Activated CD4-positive, alpha-beta T cell treated with anti-CD3 and anti-CD28 coated beads for 36 hours (primary cell): Measurements from ENCODE around the gene ACOXL. TPM values are rescaled to one million over a fixed set of nuclear protein-coding genes. Genes with fewer than 3 reads are reported as not detected.

Experiments
- ATAC-seq: fragments of 200-7000 bp; cut with Tn5 transposase; one replicate; pipeline ENCODE4 v1.10.0; 2021; ENCODE audit warnings: mild to moderate bottlenecking, moderate library complexity
- CTCF ChIA-PET: fragments of 350-600 bp; sonication (Branson Sonifier 250); formaldehyde crosslinking; loops from one replicate; lab custom pipeline; 2021; ENCODE audit warnings: antibody characterized with exemption; lab: Charles Lee
- POLR2A ChIA-PET: fragments of 350-600 bp; sonication (Branson Sonifier 250); formaldehyde crosslinking; loops from one replicate; lab custom pipeline; 2021; ENCODE audit warnings: antibody characterized with exemption, inconsistent platforms; lab: Charles Lee
- DNase-seq: peaks from one replicate; pipeline ENCODE4 v3.0.0-alpha.2; 2020
- H3K27ac Mint-ChIP-seq: one replicate; pipeline ENCODE4 v1.8.0; 2021; ENCODE audit warnings: mixed read lengths
- H3K27me3 Mint-ChIP-seq: one replicate; pipeline ENCODE4 v1.8.0; 2021; ENCODE audit warnings: mixed read lengths
- H3K36me3 Mint-ChIP-seq: one replicate; pipeline ENCODE4 v1.8.0; 2021; ENCODE audit warnings: low read depth, mixed read lengths
- H3K4me1 Mint-ChIP-seq: one replicate; pipeline ENCODE4 v1.8.0; 2021; ENCODE audit warnings: mixed read lengths
- H3K4me3 Mint-ChIP-seq: one replicate; pipeline ENCODE4 v1.8.0; 2021; ENCODE audit warnings: mild to moderate bottlenecking, moderate library complexity, mixed read lengths
- H3K9me3 Mint-ChIP-seq: one replicate; pipeline ENCODE4 v1.8.0; 2021; ENCODE audit warnings: low read depth, mixed read lengths
- intact Hi-C, 2 experiments: fragments of 100-400 bp; cut with DNase I in 1 of 2; cut with micrococcal nuclease in 1 of 2; formaldehyde crosslinking; loops; one replicate each; pipeline versions ENCODE4 v1.14.2 to v1.15.1; 2022 to 2024; cut with DNase I, micrococcal nuclease
- total RNA-seq, 2 experiments: library from RNA; stranded (reverse); gene quantifications; one replicate each; pipeline ENCODE4 v1.2.3, GENCODE V29; 2021

ACOXL gene
- total RNA-seq, 2 experiments from 2014 or later, result 0.23 TPM; not detected in 1

DNA sequence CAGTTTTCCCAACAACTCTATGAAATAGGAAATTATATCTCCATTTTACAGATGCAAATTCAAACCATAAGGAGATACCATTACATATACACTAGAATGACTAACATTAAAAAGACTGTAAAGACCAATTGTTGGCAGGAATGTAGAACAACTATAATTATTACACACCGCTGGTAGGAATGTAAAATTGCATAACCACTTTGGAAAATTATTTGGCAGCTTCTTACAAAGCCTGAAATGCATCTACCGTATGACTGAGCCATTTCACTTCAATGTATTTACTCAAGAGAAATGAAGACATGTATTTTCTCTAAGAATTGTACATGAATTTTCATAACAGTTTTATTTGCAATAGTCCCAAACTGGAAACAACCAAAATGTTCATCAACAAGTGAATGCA is 199.3 kb downstream of the ACOXL start:
- H3K36me3 Mint-ChIP-seq, result peaks cover 8% of the 10 kb centered on the region
- DNase-seq (no peak), ATAC-seq (no peak)
- H3K27me3 Mint-ChIP-seq, result peaks cover 10% of the 10 kb centered on the region
- H3K9me3 Mint-ChIP-seq, result peaks cover 20% of the 10 kb centered on the region
- H3K4me1 Mint-ChIP-seq, result no peaks in the 10 kb centered on the region
- no peak overlapping the region for H3K27ac Mint-ChIP-seq
- CTCF ChIA-PET, result no interaction called here
- intact Hi-C loops, result no loop called here
- POLR2A ChIA-PET, result no interaction called here
- no peak overlapping the region for H3K4me3 Mint-ChIP-seq

GRCh38 chr2:110933420-110933819 is 201.0 kb downstream of the ACOXL start:
- H3K27ac Mint-ChIP-seq, result no peak overlapping the region
- H3K9me3 Mint-ChIP-seq, result peaks cover 20% of the 10 kb centered on the region
- DNase-seq (no peak), ATAC-seq (no peak)
- H3K4me1 Mint-ChIP-seq, result no peaks in the 10 kb centered on the region
- H3K4me3 Mint-ChIP-seq, result no peak overlapping the region
- CTCF ChIA-PET, result no interaction called here
- peaks cover 8% of the 10 kb centered on the region for H3K36me3 Mint-ChIP-seq
- intact Hi-C loops, result no loop called here
- POLR2A ChIA-PET, result no interaction called here
- peaks cover 12% of the 10 kb centered on the region for H3K27me3 Mint-ChIP-seq

GRCh38 chr2:110934948-110935347 is 202.6 kb downstream of the ACOXL start:
- CTCF ChIA-PET, result interaction anchor here (0.6 kb wide), 1 partner anchor 147 kb away, joined by 3 read pairs; no protein-coding TSS in a partner anchor
- ATAC-seq, result no peak
- no peak for DNase-seq
- peaks cover 2% of the 10 kb centered on the region for H3K36me3 Mint-ChIP-seq
- intact Hi-C loops, result no loop called here
- peaks cover 9% of the 10 kb centered on the region for H3K27me3 Mint-ChIP-seq
- H3K4me1 Mint-ChIP-seq, result no peaks in the 10 kb centered on the region
- H3K4me3 Mint-ChIP-seq, result no peak overlapping the region
- POLR2A ChIA-PET, result no interaction called here
- H3K9me3 Mint-ChIP-seq, result peaks cover 10% of the 10 kb centered on the region
- no peak overlapping the region for H3K27ac Mint-ChIP-seq

DNA sequence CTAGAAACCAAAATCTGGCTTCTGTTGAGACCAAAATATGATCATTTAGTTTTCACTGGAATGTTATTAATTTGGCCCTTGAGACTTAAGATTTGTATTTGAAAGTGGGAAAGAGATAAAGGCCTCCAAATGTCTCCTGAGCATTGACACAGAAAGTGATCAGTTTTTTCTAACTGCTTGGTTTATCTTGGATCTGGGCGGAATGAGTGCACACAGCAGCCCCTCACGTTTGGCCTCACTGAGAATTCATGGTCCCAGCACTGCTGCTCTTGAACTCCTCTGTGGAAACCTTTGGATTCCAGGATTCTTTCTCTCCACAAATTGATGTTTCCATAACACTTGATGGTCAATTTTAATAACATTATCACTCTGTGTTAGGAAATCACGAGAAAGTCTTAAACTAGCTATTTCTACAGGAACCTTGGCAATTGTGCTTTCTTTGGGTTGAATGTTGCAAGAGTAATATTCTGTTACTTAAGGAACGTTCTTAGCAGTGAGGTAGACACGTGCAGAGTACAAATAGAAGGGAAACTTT is 208.1 kb downstream of the ACOXL start:
- POLR2A ChIA-PET, result no interaction called here
- Mint-ChIP-seq H3K27ac (no peak overlapping the region), H3K27me3 (peaks cover 3% of the 10 kb centered on the region), H3K4me3 (no peak overlapping the region), H3K4me1 (no peaks in the 10 kb centered on the region), H3K36me3 (no peaks in the 10 kb centered on the region), H3K9me3 (no peaks in the 10 kb centered on the region)
- no peak for ATAC-seq
- CTCF ChIA-PET, result no interaction called here
- DNase-seq, result no peak
- intact Hi-C loops, result no loop called here

DNA sequence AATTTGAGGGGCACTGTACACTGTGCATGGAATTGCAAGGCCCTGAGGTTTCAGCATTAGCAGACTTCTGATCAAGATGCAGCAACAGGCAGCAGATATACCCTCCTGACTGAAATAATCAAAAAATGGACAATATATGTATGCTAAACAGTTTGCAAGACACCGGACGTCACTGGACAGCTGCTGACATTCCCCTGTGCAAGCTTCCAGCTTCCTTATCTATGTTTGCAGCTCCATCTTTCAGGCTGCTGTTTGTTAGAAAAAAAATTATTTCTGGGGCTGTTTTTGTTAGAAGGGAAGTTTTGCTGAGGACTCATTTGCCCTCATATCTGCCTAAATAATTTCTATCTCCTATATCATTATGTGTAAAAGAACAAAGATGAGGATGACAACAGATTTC is 208.9 kb downstream of the ACOXL start:
- Mint-ChIP-seq H3K4me1 (no peaks in the 10 kb centered on the region), H3K27me3 (peaks cover 6% of the 10 kb centered on the region), H3K36me3 (no peaks in the 10 kb centered on the region), H3K9me3 (no peaks in the 10 kb centered on the region), H3K27ac (no peak overlapping the region), H3K4me3 (no peak overlapping the region)
- no peak for ATAC-seq
- DNase-seq, result no peak
- intact Hi-C loops, result no loop called here
- ChIA-PET POLR2A (no interaction called here), CTCF (no interaction called here)

- H3K9me3 Mint-ChIP-seq, result no peaks in the 10 kb centered on the region
- no peaks in the 10 kb centered on the region for H3K36me3 Mint-ChIP-seq
- H3K27ac Mint-ChIP-seq, result no peak overlapping the region
- ATAC-seq (no peak), DNase-seq (no peak)
- intact Hi-C loops, result no loop called here
- ChIA-PET CTCF (no interaction called here), POLR2A (no interaction called here)
- H3K4me3 Mint-ChIP-seq, result no peak overlapping the region
- peaks cover 4% of the 10 kb centered on the region for H3K27me3 Mint-ChIP-seq
- H3K4me1 Mint-ChIP-seq, result no peaks in the 10 kb centered on the region
These were observed 210.8 kb downstream of the ACOXL start for GRCh38 chr2:110943070-110943634.

DNA sequence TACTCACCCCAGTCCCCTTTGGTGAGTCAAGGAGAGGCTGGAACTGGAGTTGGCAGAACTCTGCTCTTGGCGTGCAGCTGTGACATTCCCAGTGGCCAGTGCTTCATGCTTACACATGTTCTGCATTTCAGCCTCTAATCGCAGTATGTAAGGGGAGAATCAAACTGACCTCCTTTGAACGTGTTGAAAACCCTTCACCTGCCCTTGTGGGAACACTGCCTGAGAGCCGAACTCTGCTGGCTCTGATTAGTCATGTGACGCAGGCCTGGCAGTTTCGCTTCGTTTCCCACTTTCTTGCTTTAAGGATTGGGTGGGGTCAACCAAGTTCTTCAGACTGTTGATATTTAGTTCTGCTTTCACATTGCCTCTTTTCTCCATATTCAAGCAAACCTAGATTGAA is 214.5 kb downstream of the ACOXL start:
- Mint-ChIP-seq H3K4me3 (no peak overlapping the region), H3K36me3 (no peaks in the 10 kb centered on the region), H3K27ac (no peak overlapping the region), H3K4me1 (no peaks in the 10 kb centered on the region), H3K27me3 (peaks cover 4% of the 10 kb centered on the region), H3K9me3 (no peaks in the 10 kb centered on the region)
- ATAC-seq, result no peak
- CTCF ChIA-PET, result interaction anchor here (0.9 kb wide), 1 partner anchor 189 kb away, joined by 3 read pairs; no protein-coding TSS in a partner anchor
- DNase-seq, result no peak
- POLR2A ChIA-PET, result no interaction called here
- intact Hi-C loops, result no loop called here

GRCh38 chr2:110948027-110948674 is 215.8 kb downstream of the ACOXL start:
- POLR2A ChIA-PET, result no interaction called here
- no peak overlapping the region for H3K27ac Mint-ChIP-seq
- no peak for ATAC-seq
- H3K27me3 Mint-ChIP-seq, result peaks cover 4% of the 10 kb centered on the region
- H3K4me3 Mint-ChIP-seq, result no peak overlapping the region
- CTCF ChIA-PET, result interaction anchor here (0.9 to 1.0 kb wide), 2 partner anchors 135 to 190 kb away, joined by 3 read pairs; no protein-coding TSS in a partner anchor
- intact Hi-C loops, result no loop called here
- no peaks in the 10 kb centered on the region for H3K9me3 Mint-ChIP-seq
- no peaks in the 10 kb centered on the region for H3K4me1 Mint-ChIP-seq
- no peak for DNase-seq
- no peaks in the 10 kb centered on the region for H3K36me3 Mint-ChIP-seq

DNA sequence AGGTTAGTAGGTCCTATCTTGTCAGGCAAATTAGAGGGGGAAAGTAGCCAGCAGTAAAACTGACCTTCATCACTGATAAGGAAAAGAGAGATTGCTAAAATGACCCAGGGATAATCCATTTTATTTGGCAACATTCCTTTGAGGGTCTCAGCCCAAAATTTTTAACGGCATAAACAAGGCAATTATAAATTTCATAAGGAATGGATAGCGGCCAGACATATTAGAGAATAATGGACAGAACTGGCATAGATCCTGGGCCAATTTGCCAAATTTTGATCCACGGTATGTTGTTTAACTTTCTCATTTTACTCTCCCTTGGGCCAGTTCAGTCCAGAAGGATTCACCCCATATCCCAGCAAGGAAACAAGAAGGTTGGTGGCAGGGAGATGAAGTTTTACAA is 217.9 kb downstream of the ACOXL start:
- POLR2A ChIA-PET, result no interaction called here

GRCh38 chr2:110955045-110955444 is 222.7 kb downstream of the ACOXL start:
- H3K9me3 Mint-ChIP-seq, result no peaks in the 10 kb centered on the region
- H3K27me3 Mint-ChIP-seq, result peaks cover 7% of the 10 kb centered on the region
- intact Hi-C loops, result no loop called here
- ATAC-seq (no peak), DNase-seq (no peak)
- H3K27ac Mint-ChIP-seq, result no peak overlapping the region
- ChIA-PET CTCF (interaction anchor here (1.0 kb wide), 1 partner anchor 143 kb away, joined by 4 read pairs; no protein-coding TSS in a partner anchor), POLR2A (interaction anchor here (0.7 kb wide), 1 partner anchor 21 kb away, joined by 5 read pairs; no protein-coding TSS in a partner anchor)
- H3K4me3 Mint-ChIP-seq, result no peak overlapping the region
- H3K4me1 Mint-ChIP-seq, result no peaks in the 10 kb centered on the region
- no peaks in the 10 kb centered on the region for H3K36me3 Mint-ChIP-seq

More for the DNA sequence above, 217.9 kb downstream of the ACOXL start:
- peaks cover 11% of the 10 kb centered on the region for H3K27me3 Mint-ChIP-seq
- no peak overlapping the region for H3K4me3 Mint-ChIP-seq
- DNase-seq (no peak), ATAC-seq (no peak)
- CTCF ChIA-PET, result no interaction called here
- H3K9me3 Mint-ChIP-seq, result no peaks in the 10 kb centered on the region
- H3K4me1 Mint-ChIP-seq, result no peaks in the 10 kb centered on the region
- no peaks in the 10 kb centered on the region for H3K36me3 Mint-ChIP-seq
- intact Hi-C loops, result no loop called here
- no peak overlapping the region for H3K27ac Mint-ChIP-seq

DNA sequence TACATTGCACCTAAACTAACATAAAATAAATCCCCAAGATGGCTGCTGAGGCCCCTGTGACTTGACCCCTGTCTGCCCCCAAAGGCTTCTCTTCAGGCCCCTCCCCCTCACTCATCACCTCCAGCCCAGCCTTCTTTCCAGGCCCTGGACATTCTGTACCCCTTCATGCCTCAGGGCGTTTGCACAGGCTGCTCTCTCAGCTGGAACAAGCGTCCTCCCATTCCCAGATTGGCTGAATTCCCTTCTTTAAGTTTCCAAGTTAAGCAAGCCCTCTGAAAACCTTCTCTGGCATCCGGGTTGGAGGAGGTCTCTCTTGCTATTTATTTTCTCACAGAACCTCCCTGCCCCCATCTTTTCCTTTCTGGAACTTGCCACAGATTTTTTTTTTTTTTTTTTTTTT is 223.2 kb downstream of the ACOXL start:
- ATAC-seq, result no peak

DNA sequence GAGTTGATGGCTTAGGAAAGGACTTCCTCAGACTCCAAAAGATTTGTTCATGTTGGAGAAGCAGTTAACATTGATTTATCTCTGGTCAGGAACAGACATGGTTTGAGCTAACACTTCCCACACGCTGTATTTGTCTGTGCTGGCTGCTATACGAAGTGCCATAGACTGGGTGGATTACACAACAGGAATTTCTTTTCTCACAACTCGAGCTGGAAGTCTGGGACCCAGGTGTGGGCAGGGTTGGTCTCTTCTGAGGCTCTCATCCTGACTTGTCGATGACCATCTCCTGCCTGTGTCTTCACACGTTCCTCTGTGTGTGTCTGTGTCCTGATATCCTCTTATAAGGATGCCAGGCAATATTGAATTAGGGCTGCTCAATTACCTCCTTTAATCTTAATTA is 224.9 kb downstream of the ACOXL start:
- peaks cover 13% of the 10 kb centered on the region for H3K27me3 Mint-ChIP-seq
- no peaks in the 10 kb centered on the region for H3K9me3 Mint-ChIP-seq
- H3K27ac Mint-ChIP-seq, result no peak overlapping the region
- DNase-seq, result no peak
- no peaks in the 10 kb centered on the region for H3K36me3 Mint-ChIP-seq
- no peak for ATAC-seq
- ChIA-PET POLR2A (no interaction called here), CTCF (no interaction called here)
- intact Hi-C loops, result no loop called here
- no peaks in the 10 kb centered on the region for H3K4me1 Mint-ChIP-seq
- H3K4me3 Mint-ChIP-seq, result no peak overlapping the region

More for the DNA sequence above, 223.2 kb downstream of the ACOXL start:
- Mint-ChIP-seq H3K4me1 (no peaks in the 10 kb centered on the region), H3K4me3 (no peak overlapping the region), H3K27ac (no peak overlapping the region), H3K36me3 (no peaks in the 10 kb centered on the region), H3K27me3 (peaks cover 7% of the 10 kb centered on the region), H3K9me3 (no peaks in the 10 kb centered on the region)
- POLR2A ChIA-PET, result interaction anchor here (0.7 kb wide), 1 partner anchor 22 kb away, joined by 5 read pairs; no protein-coding TSS in a partner anchor
- CTCF ChIA-PET, result interaction anchor here (0.5 kb wide), 1 partner anchor 140 kb away, joined by 3 read pairs; no protein-coding TSS in a partner anchor
- intact Hi-C loops, result no loop called here
- no peak for DNase-seq
